ENCODE results near the gene DMBX1. TPM values are rescaled to one million over a fixed set of nuclear protein-coding genes. Genes with fewer than 3 reads are reported as not detected.

DMBX1 gene
- total and polyA plus RNA-seq, 4 donors: not detected

DNA sequence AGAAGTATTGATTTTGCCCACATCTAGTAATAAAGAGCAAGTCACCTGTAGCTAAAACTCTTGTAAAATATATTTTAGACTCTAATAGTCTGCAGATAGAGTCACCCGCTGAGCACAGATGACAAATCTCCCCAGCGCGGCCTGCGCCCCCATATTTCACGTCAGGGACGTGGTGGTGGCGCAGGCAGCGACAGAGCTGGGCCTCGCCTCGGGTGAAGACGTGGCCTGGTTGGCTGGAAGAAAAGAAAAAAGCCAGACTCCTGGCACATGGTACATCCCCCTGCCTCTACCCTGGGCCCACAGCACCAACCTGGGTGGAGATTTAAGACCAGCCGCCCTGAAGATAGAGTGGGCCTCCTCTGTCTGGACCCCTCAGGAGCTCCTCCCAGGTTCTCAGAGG is 6.0 kb upstream of the DMBX1 start:
- no peak overlapping the region for H3K9ac ChIP-seq (ENCODE audit: low read depth in 1 of 2, low read length in 2 of 2)
- H3K9me3 ChIP-seq (ENCODE audit: control insufficient read depth in 4 of 4, low read length in 3 of 4): no peaks in the 10 kb centered on the region
- H3K4me3 ChIP-seq (ENCODE audit: low read depth in 1 of 3, low read length in 3 of 3): no peak overlapping the region
- TF ChIP-seq EGR1 (IDR thresholded peaks at IDR 0.05; ENCODE audit: low read depth in 2 of 2): no peak
- TF ChIP-seq FOXA2 (IDR thresholded peaks at IDR 0.05): no peak
- no peak for TF ChIP-seq YY1 (IDR thresholded peaks at IDR 0.05)
- no peak for TF ChIP-seq HNF4G (IDR thresholded peaks at IDR 0.05)
- no peak for TF ChIP-seq HNF4A (conservative IDR thresholded peaks at IDR 0.05)
- TF ChIP-seq, protein P1, sequence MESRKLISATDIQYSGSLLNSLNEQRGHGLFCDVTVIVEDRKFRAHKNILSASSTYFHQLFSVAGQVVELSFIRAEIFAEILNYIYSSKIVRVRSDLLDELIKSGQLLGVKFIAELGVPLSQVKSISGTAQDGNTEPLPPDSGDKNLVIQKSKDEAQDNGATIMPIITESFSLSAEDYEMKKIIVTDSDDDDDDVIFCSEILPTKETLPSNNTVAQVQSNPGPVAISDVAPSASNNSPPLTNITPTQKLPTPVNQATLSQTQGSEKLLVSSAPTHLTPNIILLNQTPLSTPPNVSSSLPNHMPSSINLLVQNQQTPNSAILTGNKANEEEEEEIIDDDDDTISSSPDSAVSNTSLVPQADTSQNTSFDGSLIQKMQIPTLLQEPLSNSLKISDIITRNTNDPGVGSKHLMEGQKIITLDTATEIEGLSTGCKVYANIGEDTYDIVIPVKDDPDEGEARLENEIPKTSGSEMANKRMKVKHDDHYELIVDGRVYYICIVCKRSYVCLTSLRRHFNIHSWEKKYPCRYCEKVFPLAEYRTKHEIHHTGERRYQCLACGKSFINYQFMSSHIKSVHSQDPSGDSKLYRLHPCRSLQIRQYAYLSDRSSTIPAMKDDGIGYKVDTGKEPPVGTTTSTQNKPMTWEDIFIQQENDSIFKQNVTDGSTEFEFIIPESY (IDR thresholded peaks at IDR 0.05): no peak
- no peak for TF ChIP-seq FOXA1 (IDR thresholded peaks at IDR 0.05)
- TF ChIP-seq SP1 (IDR thresholded peaks at IDR 0.05): no peak
- TF ChIP-seq GABPA (IDR thresholded peaks at IDR 0.05 in 1 of 2, conservative IDR thresholded peaks at IDR 0.05 in 1 of 2): no peak
- TF ChIP-seq, protein P2, sequence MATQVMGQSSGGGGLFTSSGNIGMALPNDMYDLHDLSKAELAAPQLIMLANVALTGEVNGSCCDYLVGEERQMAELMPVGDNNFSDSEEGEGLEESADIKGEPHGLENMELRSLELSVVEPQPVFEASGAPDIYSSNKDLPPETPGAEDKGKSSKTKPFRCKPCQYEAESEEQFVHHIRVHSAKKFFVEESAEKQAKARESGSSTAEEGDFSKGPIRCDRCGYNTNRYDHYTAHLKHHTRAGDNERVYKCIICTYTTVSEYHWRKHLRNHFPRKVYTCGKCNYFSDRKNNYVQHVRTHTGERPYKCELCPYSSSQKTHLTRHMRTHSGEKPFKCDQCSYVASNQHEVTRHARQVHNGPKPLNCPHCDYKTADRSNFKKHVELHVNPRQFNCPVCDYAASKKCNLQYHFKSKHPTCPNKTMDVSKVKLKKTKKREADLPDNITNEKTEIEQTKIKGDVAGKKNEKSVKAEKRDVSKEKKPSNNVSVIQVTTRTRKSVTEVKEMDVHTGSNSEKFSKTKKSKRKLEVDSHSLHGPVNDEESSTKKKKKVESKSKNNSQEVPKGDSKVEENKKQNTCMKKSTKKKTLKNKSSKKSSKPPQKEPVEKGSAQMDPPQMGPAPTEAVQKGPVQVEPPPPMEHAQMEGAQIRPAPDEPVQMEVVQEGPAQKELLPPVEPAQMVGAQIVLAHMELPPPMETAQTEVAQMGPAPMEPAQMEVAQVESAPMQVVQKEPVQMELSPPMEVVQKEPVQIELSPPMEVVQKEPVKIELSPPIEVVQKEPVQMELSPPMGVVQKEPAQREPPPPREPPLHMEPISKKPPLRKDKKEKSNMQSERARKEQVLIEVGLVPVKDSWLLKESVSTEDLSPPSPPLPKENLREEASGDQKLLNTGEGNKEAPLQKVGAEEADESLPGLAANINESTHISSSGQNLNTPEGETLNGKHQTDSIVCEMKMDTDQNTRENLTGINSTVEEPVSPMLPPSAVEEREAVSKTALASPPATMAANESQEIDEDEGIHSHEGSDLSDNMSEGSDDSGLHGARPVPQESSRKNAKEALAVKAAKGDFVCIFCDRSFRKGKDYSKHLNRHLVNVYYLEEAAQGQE (IDR thresholded peaks at IDR 0.05): no peak
- no peak for TF ChIP-seq NR2F2 (IDR thresholded peaks at IDR 0.05)
- no peak for TF ChIP-seq RXRA (IDR thresholded peaks at IDR 0.05)
- no peak for TF ChIP-seq TAF1 (conservative IDR thresholded peaks at IDR 0.05)
- TF ChIP-seq JUND (IDR thresholded peaks at IDR 0.05): no peak
- TF ChIP-seq, protein P3, sequence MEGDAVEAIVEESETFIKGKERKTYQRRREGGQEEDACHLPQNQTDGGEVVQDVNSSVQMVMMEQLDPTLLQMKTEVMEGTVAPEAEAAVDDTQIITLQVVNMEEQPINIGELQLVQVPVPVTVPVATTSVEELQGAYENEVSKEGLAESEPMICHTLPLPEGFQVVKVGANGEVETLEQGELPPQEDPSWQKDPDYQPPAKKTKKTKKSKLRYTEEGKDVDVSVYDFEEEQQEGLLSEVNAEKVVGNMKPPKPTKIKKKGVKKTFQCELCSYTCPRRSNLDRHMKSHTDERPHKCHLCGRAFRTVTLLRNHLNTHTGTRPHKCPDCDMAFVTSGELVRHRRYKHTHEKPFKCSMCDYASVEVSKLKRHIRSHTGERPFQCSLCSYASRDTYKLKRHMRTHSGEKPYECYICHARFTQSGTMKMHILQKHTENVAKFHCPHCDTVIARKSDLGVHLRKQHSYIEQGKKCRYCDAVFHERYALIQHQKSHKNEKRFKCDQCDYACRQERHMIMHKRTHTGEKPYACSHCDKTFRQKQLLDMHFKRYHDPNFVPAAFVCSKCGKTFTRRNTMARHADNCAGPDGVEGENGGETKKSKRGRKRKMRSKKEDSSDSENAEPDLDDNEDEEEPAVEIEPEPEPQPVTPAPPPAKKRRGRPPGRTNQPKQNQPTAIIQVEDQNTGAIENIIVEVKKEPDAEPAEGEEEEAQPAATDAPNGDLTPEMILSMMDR (IDR thresholded peaks at IDR 0.05; ENCODE audit: low read depth, low read length, missing input control): no peak
- no peak for TF ChIP-seq RAD21 (IDR thresholded peaks at IDR 0.05)
- TF ChIP-seq, protein P4, sequence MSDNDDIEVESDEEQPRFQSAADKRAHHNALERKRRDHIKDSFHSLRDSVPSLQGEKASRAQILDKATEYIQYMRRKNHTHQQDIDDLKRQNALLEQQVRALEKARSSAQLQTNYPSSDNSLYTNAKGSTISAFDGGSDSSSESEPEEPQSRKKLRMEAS (IDR thresholded peaks at IDR 0.05): no peak
- TF ChIP-seq, protein P5, sequence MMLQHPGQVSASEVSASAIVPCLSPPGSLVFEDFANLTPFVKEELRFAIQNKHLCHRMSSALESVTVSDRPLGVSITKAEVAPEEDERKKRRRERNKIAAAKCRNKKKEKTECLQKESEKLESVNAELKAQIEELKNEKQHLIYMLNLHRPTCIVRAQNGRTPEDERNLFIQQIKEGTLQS (IDR thresholded peaks at IDR 0.05): no peak
- peaks cover 0 to 12% (median 6%) of the 10 kb centered on the region in 4 donors for H3K27me3 ChIP-seq (ENCODE audit: control insufficient read depth in 4 of 4, insufficient read depth in 4 of 4, low read length in 3 of 4)
- WGBS: 91% methylated on average over 12 of the region's 12 CpGs
- no peak overlapping the region for H3K27ac ChIP-seq (ENCODE audit: low read depth in 1 of 2, low read length in 2 of 2)
- H3K36me3 ChIP-seq (ENCODE audit: control insufficient read depth in 4 of 4, insufficient read depth in 3 of 4, low read depth in 1 of 4, low read length in 3 of 4): no peaks in the 10 kb centered on the region
- no peak for DNase-seq (ENCODE audit: low spot score)
- peaks cover 2 to 9% (median 6%) of the 10 kb centered on the region in 4 donors for H3K4me1 ChIP-seq (ENCODE audit: control insufficient read depth in 4 of 4, insufficient read depth in 4 of 4, low read length in 3 of 4)
